Activated T-helper 2 cell treated with anti-CD3 and anti-CD28 coated beads, Interferon-gamma antibody, Interleukin-2, Interleukin-4, amounts not matched to agents 10 μg/mL and 5 μg/mL and 100 μg/mL, durations not matched to agents 14 hours and 24 hours and 36 hours (primary cell): ENCODE data around the gene AK2. TPM values are rescaled to one million over a fixed set of nuclear protein-coding genes. Genes with fewer than 3 reads are reported as not detected.
"Not testable (repeated sequence)": the region's sequence is repeated elsewhere in the genome, so short reads cannot be mapped to it uniquely, and the experiment has no call there.

Source experiments
- DNase-seq: peaks from one replicate; pipeline ENCODE4 v3.0.0; 2021; ENCODE audit warnings: low spot score
- H3K27ac Mint-ChIP-seq: one replicate; pipeline ENCODE4 v1.8.0; 2021; ENCODE audit warnings: mixed read lengths
- H3K27me3 Mint-ChIP-seq: one replicate; pipeline ENCODE4 v1.8.0; 2021; ENCODE audit warnings: low read depth, mixed read lengths
- H3K36me3 Mint-ChIP-seq: one replicate; pipeline ENCODE4 v1.8.0; 2021; ENCODE audit warnings: low read depth, mixed read lengths
- H3K4me1 Mint-ChIP-seq: one replicate; pipeline ENCODE4 v1.8.0; 2021; ENCODE audit warnings: low read depth, mixed read lengths
- H3K4me3 Mint-ChIP-seq: one replicate; pipeline ENCODE4 v1.8.0; 2021; ENCODE audit warnings: low read depth, mild to moderate bottlenecking, moderate library complexity, mixed read lengths
- H3K9me3 Mint-ChIP-seq: one replicate; pipeline ENCODE4 v1.8.0; 2021; ENCODE audit warnings: mixed read lengths
- intact Hi-C: fragments of 100-400 bp; cut with micrococcal nuclease; formaldehyde crosslinking; loops from one replicate; pipeline ENCODE4 v1.15.1; 2023
- total RNA-seq: library from RNA; stranded (reverse); gene quantifications from 2 replicates; pipeline ENCODE4 v1.2.3, GENCODE V29; 2022

Gene AK2
- total RNA-seq, 1 donor from 2014 or later = 349 TPM

DNA sequence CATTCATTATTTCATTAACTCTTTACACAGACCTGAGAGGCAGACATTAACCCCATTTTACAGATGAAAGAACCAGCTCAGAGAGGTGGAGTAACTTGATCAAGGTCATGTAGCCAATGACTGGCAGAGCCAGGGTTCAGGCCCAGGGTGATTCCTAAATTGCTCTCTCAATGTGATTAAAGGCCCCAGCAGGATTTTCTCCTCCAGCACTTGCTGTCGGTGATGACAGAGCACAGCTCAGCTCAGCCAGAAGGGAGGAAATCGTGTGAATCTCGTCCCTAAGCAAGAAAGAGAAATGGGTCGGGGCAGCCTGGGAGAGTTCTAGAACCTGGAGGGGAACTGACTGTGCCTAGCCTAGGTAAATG lies 52.6 kb downstream of the AK2 start:
- no peak for DNase-seq
- H3K4me3 Mint-ChIP-seq = no peak overlapping the region
- peaks cover 79% of the 10 kb centered on the region for H3K4me1 Mint-ChIP-seq
- peak overlapping the region; percentile 89 for H3K27ac Mint-ChIP-seq
- intact Hi-C loops = loop anchor here (5.0 kb wide), 2 partner anchors 53 to 113 kb away; partner anchors contain the start of gene AK2
- peaks cover 4% of the 10 kb centered on the region for H3K9me3 Mint-ChIP-seq
- H3K27me3 Mint-ChIP-seq = no peaks in the 10 kb centered on the region
- peaks cover 15% of the 10 kb centered on the region for H3K36me3 Mint-ChIP-seq

DNA sequence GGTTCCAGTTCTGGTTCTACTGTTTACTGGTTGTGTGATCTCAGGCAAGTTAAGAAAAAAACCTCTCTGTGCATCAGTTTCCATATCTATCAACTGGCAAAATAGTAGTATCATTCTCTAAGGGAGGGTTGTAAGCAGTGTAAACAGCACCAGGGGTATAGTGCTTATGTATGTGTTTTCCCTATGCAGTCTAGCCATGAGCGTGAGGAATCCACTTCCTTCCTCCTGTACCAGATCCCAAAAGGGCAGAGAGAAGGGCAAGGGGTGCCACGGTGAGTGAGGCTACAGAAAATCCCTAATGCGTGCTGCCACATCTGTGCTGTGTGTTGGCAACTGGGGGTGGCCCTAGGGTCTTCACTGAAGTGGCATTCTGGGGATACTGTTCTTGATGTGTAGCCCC lies 53.7 kb downstream of the AK2 start:
- Mint-ChIP-seq H3K4me3 (peak overlapping the region; percentile 34), H3K4me1 (peaks cover 69% of the 10 kb centered on the region), H3K36me3 (peaks cover 12% of the 10 kb centered on the region), H3K27ac (peak overlapping the region; percentile 89), H3K9me3 (peaks cover 4% of the 10 kb centered on the region), H3K27me3 (no peaks in the 10 kb centered on the region)
- intact Hi-C loops = loop anchor here (5.0 kb wide), 2 partner anchors 54 to 114 kb away; partner anchors contain the start of gene AK2
- no peak for DNase-seq

GRCh38 chr1:32981003-32981901 lies 55.4 kb downstream of the AK2 start:
- peak overlapping the region; percentile 47 for H3K4me3 Mint-ChIP-seq
- H3K36me3 Mint-ChIP-seq = peaks cover 9% of the 10 kb centered on the region
- DNase-seq = peak; percentile 58
- H3K4me1 Mint-ChIP-seq = peaks cover 63% of the 10 kb centered on the region
- no peaks in the 10 kb centered on the region for H3K27me3 Mint-ChIP-seq
- intact Hi-C loops = loop anchor here (1.0 to 5.0 kb wide), 5 partner anchors 10 to 116 kb away; partner anchors contain the start of genes AK2 and RNF19B
- peak overlapping the region; percentile 87 for H3K27ac Mint-ChIP-seq
- peaks cover 4% of the 10 kb centered on the region for H3K9me3 Mint-ChIP-seq

- intact Hi-C loops = loop anchor here (5.0 kb wide), 2 partner anchors 57 to 117 kb away; partner anchors contain the start of gene AK2
- H3K9me3 Mint-ChIP-seq = peaks cover 4% of the 10 kb centered on the region
- peaks cover 52% of the 10 kb centered on the region for H3K4me1 Mint-ChIP-seq
- peaks cover 4% of the 10 kb centered on the region for H3K36me3 Mint-ChIP-seq
- peak overlapping the region; percentile 87 for H3K27ac Mint-ChIP-seq
- no peak overlapping the region for H3K4me3 Mint-ChIP-seq
- DNase-seq = no peak
- H3K27me3 Mint-ChIP-seq = no peaks in the 10 kb centered on the region
Observed at GRCh38 chr1:32980080-32980479, 56.6 kb downstream of the AK2 start.

DNA sequence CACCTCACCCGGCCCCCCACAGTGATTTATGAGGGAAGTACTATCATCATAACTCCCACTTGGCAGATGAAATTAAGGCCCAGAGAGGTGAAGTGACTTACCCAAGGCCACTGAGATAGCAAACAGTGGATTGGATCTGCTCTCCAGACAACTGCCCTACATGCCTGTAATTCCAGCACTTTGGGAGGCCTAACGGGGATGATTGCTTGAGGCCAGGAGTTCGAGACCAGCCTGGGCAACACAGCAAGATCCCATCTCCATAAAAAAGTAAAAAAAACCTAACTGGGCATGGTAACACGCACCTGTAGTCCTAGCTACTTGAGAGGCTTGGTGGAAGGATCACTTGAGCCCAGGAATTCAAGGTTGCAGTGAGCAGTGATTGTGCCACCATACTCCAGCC lies 57.8 kb downstream of the AK2 start:
- peaks cover 4% of the 10 kb centered on the region for H3K36me3 Mint-ChIP-seq
- H3K4me3 Mint-ChIP-seq = no peak overlapping the region
- intact Hi-C loops = no loop called here
- H3K4me1 Mint-ChIP-seq = peaks cover 40% of the 10 kb centered on the region
- DNase-seq = no peak
- no peak overlapping the region for H3K27ac Mint-ChIP-seq
- H3K9me3 Mint-ChIP-seq = peaks cover 4% of the 10 kb centered on the region
- no peaks in the 10 kb centered on the region for H3K27me3 Mint-ChIP-seq

DNA sequence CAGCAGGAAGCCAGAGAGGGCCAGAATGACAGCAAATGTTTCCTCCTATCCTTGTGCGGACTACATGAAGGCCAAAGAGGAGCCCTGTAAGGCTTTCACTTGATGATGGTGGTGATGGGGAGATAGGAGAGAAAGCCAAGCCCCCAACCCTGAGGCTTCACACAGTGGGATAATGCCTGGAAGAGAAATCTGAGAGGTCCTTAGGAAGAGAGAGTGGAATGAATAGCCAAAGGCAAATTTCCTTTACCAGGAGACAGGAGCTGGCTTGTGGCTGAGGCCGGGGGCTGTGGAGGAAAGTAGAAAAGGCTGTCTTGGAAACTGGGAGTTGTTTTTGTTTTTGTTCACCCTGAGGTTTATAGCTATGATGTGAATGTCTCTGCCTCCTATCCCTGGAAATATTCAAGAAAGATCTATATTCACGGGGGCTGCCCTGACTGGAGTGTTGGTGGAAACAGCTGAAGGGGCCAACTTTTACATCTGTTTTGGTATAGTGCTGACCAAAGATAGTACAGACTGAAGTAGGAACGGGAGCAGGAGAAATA lies 59.1 kb downstream of the AK2 start:
- Mint-ChIP-seq H3K36me3 (peaks cover 2% of the 10 kb centered on the region), H3K4me1 (peaks cover 30% of the 10 kb centered on the region), H3K9me3 (peaks cover 2% of the 10 kb centered on the region), H3K4me3 (no peak overlapping the region), H3K27me3 (peaks cover 2% of the 10 kb centered on the region), H3K27ac (peak overlapping the region; percentile 11)
- intact Hi-C loops = no loop called here
- no peak for DNase-seq

DNA sequence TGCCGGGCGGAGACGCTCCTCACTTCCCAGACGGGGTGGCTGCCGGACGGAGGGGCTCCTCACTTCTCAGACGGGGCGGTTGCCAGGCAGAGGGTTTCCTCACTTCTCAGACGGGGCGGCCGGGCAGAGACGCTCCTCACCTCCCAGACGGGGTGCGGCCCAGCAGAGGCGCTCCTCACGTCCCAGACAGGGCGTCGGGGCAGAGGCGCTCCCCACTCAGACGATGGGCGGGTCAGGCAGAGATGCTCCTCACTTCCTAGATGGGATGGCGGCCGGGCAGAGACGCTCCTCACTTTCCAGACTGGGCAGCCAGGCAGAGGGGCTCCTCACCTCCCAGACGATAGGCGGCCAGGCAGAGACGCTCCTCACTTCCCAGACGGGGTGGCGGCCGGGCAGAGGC lies 61.6 kb downstream of the AK2 start:
- intact Hi-C loops, H3K36me3 Mint-ChIP-seq, H3K9me3 Mint-ChIP-seq, H3K27ac Mint-ChIP-seq, DNase-seq: not testable (repeated sequence)
- Mint-ChIP-seq H3K4me3 (peak overlapping the region; percentile 13), H3K4me1 (peaks cover 27% of the 10 kb centered on the region), H3K27me3 (peaks cover 13% of the 10 kb centered on the region)

DNA sequence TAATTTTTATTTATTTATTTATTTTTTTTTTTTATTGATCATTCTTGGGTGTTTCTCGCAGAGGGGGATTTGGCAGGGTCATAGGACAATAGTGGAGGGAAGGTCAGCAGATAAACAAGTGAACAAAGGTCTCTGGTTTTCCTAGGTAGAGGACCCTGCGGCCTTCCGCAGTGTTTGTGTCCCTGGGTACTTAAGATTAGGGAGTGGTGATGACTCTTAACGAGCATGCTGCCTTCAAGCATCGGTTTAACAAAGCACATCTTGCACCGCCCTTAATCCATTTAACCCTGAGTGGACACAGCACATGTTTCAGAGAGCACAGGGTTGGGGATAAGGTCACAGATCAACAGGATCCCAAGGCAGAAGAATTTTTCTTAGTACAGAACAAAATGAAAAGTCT lies 63.2 kb downstream of the AK2 start:
- intact Hi-C loops, H3K36me3 Mint-ChIP-seq, H3K9me3 Mint-ChIP-seq, H3K4me3 Mint-ChIP-seq, DNase-seq, H3K27ac Mint-ChIP-seq: not testable (repeated sequence)
- H3K27me3 Mint-ChIP-seq = peaks cover 13% of the 10 kb centered on the region
- peaks cover 27% of the 10 kb centered on the region for H3K4me1 Mint-ChIP-seq

- DNase-seq = no peak
Observed at GRCh38 chr1:32972814-32973428, 63.8 kb downstream of the AK2 start.

GRCh38 chr1:32971576-32971975 lies 65.1 kb downstream of the AK2 start:
- Mint-ChIP-seq H3K9me3 (no peaks in the 10 kb centered on the region), H3K4me1 (peaks cover 39% of the 10 kb centered on the region), H3K4me3 (no peak overlapping the region), H3K36me3 (no peaks in the 10 kb centered on the region), H3K27me3 (peaks cover 13% of the 10 kb centered on the region), H3K27ac (peak overlapping the region; percentile 48)
- no peak for DNase-seq
- intact Hi-C loops = loop anchor here (1.0 kb wide), 1 partner anchor 10 kb away; no protein-coding TSS in a partner anchor

More at GRCh38 chr1:32972814-32973428, 63.8 kb downstream of the AK2 start:
- Mint-ChIP-seq H3K27ac (no peak overlapping the region), H3K36me3 (no peaks in the 10 kb centered on the region), H3K9me3 (no peaks in the 10 kb centered on the region), H3K4me1 (peaks cover 33% of the 10 kb centered on the region), H3K4me3 (peak overlapping the region; percentile 61), H3K27me3 (peaks cover 13% of the 10 kb centered on the region)
- intact Hi-C loops = no loop called here

- Mint-ChIP-seq H3K9me3 (no peaks in the 10 kb centered on the region), H3K4me3 (no peak overlapping the region), H3K36me3 (no peaks in the 10 kb centered on the region), H3K27ac (peak overlapping the region; percentile 48), H3K27me3 (peaks cover 13% of the 10 kb centered on the region), H3K4me1 (peaks cover 39% of the 10 kb centered on the region)
- intact Hi-C loops = loop anchor here (1.0 kb wide), 1 partner anchor 10 kb away; no protein-coding TSS in a partner anchor
- no peak for DNase-seq
Observed at GRCh38 chr1:32971156-32971555, 65.5 kb downstream of the AK2 start.

DNA sequence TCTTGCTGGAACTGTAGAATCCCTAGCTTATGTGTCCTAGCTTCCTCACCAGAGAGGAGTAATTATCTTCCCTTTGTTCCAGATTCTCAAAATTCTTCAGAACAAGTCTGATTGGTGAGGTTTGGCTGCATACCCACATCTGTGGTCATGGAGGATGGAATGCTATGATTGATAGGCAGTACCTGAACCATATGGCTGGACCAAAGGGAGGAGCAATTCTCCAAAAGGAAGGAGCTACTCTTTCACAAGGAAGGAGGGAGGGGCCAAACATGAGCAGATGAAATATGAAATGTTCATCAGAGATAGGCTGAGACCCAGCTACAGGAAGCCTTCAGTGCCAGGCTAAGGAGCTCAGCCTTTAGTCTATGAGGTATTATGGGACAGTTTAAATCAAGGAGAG lies 67.1 kb downstream of the AK2 start:
- H3K27ac Mint-ChIP-seq = no peak overlapping the region
- DNase-seq = no peak
- H3K4me3 Mint-ChIP-seq = no peak overlapping the region
- peaks cover 41% of the 10 kb centered on the region for H3K4me1 Mint-ChIP-seq
- peaks cover 13% of the 10 kb centered on the region for H3K27me3 Mint-ChIP-seq
- no peaks in the 10 kb centered on the region for H3K9me3 Mint-ChIP-seq
- intact Hi-C loops = no loop called here
- H3K36me3 Mint-ChIP-seq = no peaks in the 10 kb centered on the region
